ENCODE data around the gene DRAM2. TPM values are rescaled to one million over a fixed set of nuclear protein-coding genes. Genes with fewer than 3 reads are reported as not detected.

DRAM2 gene
- total RNA-seq, result 33.4 and 36.7 TPM in 2 replicates

GRCh38 chr1:111139956-111140679, at the start of gene DRAM2, which contains the start of gene CEPT1:
Gene DRAM2 (minus strand): TSS chr1:111140093. CDS start chr1:111131554, 8,539 bp downstream.
Gene CEPT1 (plus strand): TSS chr1:111140223. CDS start chr1:111147715, 7,492 bp downstream.

Small RNA genes lying within 50 kb of the gene (small RNA-seq; reads per million reads assigned to genes)
- not detected for gene AL355816.1

Other genes starting within 250 kb of the DRAM2 start
- gene LRIF1, start 176.2 kb downstream of the DRAM2 start, total RNA-seq, result 8.1 and 10.2 TPM in 2 replicates
- gene CEPT1, start 130 bp upstream of the DRAM2 start, total RNA-seq, result 32.5 and 33.4 TPM in 2 replicates
- gene DENND2D, start 60.6 kb upstream of the DRAM2 start, total RNA-seq, result 2.3 and 5.1 TPM in 2 replicates
- 6.2 TPM in 1 of 2 replicates, not detected in the other for gene CHI3L2, start 87.6 kb upstream of the DRAM2 start, total RNA-seq
- gene CHIA, start 150.8 kb upstream of the DRAM2 start, total RNA-seq, result not detected in 2 replicates